Calu3 (cell line): ENCODE results near the gene SCNN1A. TPM values are rescaled to one million over a fixed set of nuclear protein-coding genes. Genes with fewer than 3 reads are reported as not detected.

ENCODE experiments used
- BruUV-seq: library from RNA; stranded (reverse); fragments of 400-500 nt; replicated peaks from 2 replicates; lab custom pipeline; 2021; lab: Mats Ljungman, UMichigan
- CTCF ChIA-PET: fragments of 300-600 bp; sonication (Branson Sonifier 250); formaldehyde crosslinking; loops from one replicate; lab custom pipeline; 2022; ENCODE audit warnings: antibody characterized with exemption; lab: Charles Lee
- DNase-seq: peaks from one replicate; pipeline ENCODE4 v3.0.0; 2022
- H3K27ac Mint-ChIP-seq: one replicate; pipeline ENCODE4 v1.8.0; 2022; ENCODE audit warnings: mixed read lengths; ENCODE audit not compliant: unreplicated experiment
- H3K27me3 Mint-ChIP-seq: one replicate; pipeline ENCODE4 v1.8.0; 2022; ENCODE audit warnings: mixed read lengths; ENCODE audit not compliant: unreplicated experiment
- H3K36me3 Mint-ChIP-seq: one replicate; pipeline ENCODE4 v1.8.0; 2022; ENCODE audit warnings: mild to moderate bottlenecking, moderate library complexity, mixed read lengths; ENCODE audit not compliant: insufficient read depth, unreplicated experiment
- H3K4me1 Mint-ChIP-seq: one replicate; pipeline ENCODE4 v1.8.0; 2022; ENCODE audit warnings: mild to moderate bottlenecking, low read depth, mixed read lengths; ENCODE audit not compliant: unreplicated experiment
- H3K4me3 Mint-ChIP-seq: one replicate; pipeline ENCODE4 v1.8.0; 2022; ENCODE audit warnings: mild to moderate bottlenecking, low read depth, moderate library complexity, mixed read lengths; ENCODE audit not compliant: unreplicated experiment
- H3K9me3 Mint-ChIP-seq: one replicate; pipeline ENCODE4 v1.8.0; 2022; ENCODE audit warnings: low read depth, mixed read lengths; ENCODE audit not compliant: unreplicated experiment
- intact Hi-C: fragments of 100-400 bp; cut with micrococcal nuclease; formaldehyde crosslinking; loops from one replicate; pipeline ENCODE4 v1.10.0; 2022; ENCODE audit not compliant: unreplicated experiment
- total RNA-seq: library from RNA; stranded (reverse); gene quantifications from 2 replicates; pipeline ENCODE4 v1.2.3, GENCODE V29; 2022
- TF ChIP-seq, protein P1 (sequence below): fragments of 200-600 bp; IDR thresholded peaks from one replicate; pipeline ENCODE4 v1.8.0; 2022; ENCODE audit warnings: antibody characterized with exemption; ENCODE audit not compliant: unreplicated experiment

The SCNN1A gene
- total RNA-seq, 1 experiment from 2014 or later: 53.5 TPM

DNA sequence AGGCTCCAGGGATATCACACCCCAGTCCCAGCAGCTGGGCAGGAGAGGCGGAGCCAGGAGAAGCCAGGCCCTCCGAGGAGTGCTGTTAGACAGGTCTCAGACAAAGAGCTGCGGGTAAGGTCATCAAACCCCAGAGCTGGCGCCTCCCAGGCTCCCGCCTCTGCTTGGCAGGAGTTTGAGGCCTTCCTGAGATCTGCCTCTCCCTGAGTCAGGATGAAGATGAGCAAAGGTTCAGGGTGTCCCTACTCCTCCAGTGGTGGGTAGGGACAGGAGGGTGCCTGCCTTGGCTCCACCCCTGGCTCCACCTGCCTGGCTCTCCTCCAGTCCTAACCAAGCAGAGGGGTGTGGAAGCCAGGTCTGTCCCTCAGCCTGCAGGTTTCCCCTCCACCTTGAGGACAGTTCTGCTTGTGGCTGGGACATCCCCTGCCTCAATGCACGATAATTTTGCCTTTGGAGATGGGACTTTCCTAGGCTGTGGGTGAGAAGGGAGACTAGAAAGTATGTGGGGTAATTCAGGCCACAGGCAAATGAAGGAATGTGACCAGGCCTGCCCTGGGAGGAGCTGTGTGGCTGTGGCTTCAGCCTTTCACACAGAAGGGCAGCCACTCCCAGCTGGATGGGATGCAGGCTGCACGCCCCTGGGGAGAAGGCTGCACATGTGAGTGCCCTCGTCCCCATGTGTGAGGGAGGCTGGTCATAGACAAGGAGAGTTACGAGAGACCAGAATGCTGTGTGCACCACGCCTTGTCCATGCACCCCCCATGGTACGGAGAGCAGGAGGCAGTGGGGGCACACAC lies 62.6 kb downstream of the SCNN1A start:
- TF ChIP-seq, protein P1, sequence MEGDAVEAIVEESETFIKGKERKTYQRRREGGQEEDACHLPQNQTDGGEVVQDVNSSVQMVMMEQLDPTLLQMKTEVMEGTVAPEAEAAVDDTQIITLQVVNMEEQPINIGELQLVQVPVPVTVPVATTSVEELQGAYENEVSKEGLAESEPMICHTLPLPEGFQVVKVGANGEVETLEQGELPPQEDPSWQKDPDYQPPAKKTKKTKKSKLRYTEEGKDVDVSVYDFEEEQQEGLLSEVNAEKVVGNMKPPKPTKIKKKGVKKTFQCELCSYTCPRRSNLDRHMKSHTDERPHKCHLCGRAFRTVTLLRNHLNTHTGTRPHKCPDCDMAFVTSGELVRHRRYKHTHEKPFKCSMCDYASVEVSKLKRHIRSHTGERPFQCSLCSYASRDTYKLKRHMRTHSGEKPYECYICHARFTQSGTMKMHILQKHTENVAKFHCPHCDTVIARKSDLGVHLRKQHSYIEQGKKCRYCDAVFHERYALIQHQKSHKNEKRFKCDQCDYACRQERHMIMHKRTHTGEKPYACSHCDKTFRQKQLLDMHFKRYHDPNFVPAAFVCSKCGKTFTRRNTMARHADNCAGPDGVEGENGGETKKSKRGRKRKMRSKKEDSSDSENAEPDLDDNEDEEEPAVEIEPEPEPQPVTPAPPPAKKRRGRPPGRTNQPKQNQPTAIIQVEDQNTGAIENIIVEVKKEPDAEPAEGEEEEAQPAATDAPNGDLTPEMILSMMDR: no peak
- Mint-ChIP-seq H3K4me3 (peak overlapping the region; percentile 48), H3K4me1 (peaks cover 22% of the 10 kb centered on the region), H3K27me3 (no peaks in the 10 kb centered on the region), H3K9me3 (no peaks in the 10 kb centered on the region), H3K27ac (peak overlapping the region; percentile 60), H3K36me3 (peaks cover 57% of the 10 kb centered on the region)
- CTCF ChIA-PET: interaction anchor here (0.6 to 1.2 kb wide), 7 partner anchors 11 to 258 kb away, joined by 3 to 4 read pairs (median 3); no protein-coding TSS in a partner anchor
- BruUV-seq: no TSS peak
- intact Hi-C loops: no loop called here
- DNase-seq: peak; percentile 76

DNA sequence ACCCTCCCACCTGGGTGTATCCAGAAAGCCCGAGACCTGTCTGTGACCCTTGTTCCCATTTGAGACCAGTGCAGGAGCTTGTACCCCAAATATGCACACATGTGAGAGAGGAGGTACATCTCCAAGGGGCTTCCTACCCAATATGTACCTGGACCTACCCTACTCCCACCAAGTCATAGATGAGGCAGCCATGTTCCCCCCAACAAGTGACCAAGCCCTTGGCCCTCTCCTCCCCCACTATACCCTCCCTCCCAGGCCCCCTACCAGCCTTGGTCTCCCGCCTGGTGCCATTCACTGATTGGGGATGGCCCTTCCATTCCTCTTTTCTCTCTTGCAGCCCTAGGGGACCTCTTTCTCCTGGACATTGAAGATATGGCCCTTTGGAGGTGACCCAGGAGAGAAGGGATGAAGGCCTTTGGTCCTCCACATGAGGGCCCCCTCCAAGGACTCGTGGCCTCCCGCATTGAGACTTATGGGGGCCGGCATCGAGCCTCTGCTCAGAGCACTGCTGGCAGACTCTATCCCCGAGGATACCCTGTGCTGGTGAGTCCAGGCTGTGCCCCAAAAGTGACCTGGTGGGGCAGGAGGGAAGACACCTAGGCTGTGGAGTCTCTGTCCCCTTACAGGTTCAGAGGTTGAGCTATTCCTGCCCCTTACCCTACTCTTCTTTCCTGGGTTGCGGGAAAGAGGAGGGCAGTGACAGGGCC lies 63.4 kb downstream of the SCNN1A start:
- intact Hi-C loops: no loop called here
- CTCF ChIA-PET: interaction anchor here (0.6 to 1.2 kb wide), 5 partner anchors 11 to 101 kb away, joined by 3 to 4 read pairs (median 3); no protein-coding TSS in a partner anchor
- BruUV-seq: no TSS peak
- H3K36me3 Mint-ChIP-seq: peaks cover 53% of the 10 kb centered on the region
- H3K4me3 Mint-ChIP-seq: peak overlapping the region; percentile 48
- peak overlapping the region; percentile 60 for H3K27ac Mint-ChIP-seq
- no peaks in the 10 kb centered on the region for H3K9me3 Mint-ChIP-seq
- no peaks in the 10 kb centered on the region for H3K27me3 Mint-ChIP-seq
- TF ChIP-seq, protein P1: no peak
- no peak for DNase-seq
- H3K4me1 Mint-ChIP-seq: peaks cover 22% of the 10 kb centered on the region

DNA sequence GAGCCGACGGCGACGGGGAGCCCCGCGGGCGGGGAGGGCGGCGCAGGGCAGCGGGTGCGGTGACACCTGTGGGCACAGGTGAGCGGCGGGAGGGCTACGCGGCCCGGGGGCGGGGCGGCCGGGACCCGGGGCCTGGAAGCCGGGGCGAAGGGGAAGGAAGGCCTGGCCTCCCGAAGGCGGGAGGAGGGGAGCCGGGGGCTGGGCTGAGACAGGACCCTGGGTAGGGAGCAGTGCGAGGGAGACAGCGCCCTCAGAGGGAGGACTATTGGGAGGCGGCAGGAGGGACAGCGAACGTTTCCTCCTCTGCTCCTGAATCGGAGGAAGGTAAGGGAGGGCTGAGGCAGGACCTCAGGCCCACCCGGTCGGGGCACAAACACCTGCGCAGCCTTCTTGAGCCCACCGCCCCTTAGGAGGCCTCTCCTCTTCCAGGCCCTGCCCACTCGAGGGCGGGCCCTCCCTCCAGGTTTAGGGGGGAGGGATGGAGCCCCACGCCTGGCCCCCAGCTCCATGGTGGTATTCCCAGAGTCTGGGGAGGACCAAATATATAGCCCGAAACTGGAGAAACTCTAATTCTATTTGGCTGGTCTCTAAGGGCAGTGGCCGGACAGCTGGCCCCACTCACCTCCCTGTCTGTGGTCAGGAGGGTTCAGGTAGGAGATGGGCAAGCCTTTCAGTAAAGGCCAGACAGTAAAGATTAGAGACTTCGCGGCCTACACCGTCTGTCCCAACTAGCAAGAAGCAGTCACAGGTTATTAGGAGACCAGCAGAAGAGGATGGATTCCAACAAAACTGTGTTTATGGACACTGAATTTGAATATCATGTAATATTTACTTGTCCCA lies 64.4 kb downstream of the SCNN1A start:
- CTCF ChIA-PET: interaction anchor here (0.6 to 1.0 kb wide), 3 partner anchors 14 to 247 kb away, joined by 3 to 5 read pairs (median 4); no protein-coding TSS in a partner anchor
- Mint-ChIP-seq H3K27me3 (no peaks in the 10 kb centered on the region), H3K4me3 (peak overlapping the region; percentile 73), H3K9me3 (no peaks in the 10 kb centered on the region), H3K36me3 (peaks cover 46% of the 10 kb centered on the region), H3K27ac (no peak overlapping the region), H3K4me1 (peaks cover 22% of the 10 kb centered on the region)
- intact Hi-C loops: no loop called here
- TSS peak; percentile 42 for BruUV-seq
- TF ChIP-seq, protein P1: no peak
- DNase-seq: no peak

DNA sequence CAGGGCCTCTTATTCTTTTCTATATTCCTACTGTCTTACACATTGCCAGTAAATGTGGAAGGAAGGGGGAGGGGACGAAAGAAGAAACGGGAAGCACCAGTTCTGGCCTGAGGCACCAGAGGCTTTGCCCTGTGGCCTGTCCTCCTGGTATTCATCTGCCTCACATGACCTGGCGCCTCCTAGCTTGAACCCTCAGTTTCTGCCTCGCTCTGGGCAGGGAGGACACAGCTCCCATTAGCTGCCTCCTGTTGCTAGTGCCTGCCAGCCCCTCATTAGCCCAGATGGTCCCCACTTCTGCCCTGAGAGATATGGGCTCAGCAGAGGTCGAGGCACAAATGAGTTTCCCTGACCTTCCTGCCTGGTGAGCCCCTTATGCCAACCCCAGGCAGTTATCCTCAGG lies 67.8 kb downstream of the SCNN1A start:
- no peaks in the 10 kb centered on the region for H3K9me3 Mint-ChIP-seq

More for the DNA sequence above, 67.8 kb downstream of the SCNN1A start:
- no peak overlapping the region for H3K4me3 Mint-ChIP-seq
- intact Hi-C loops: no loop called here
- no peak overlapping the region for H3K27ac Mint-ChIP-seq
- H3K4me1 Mint-ChIP-seq: peaks cover 14% of the 10 kb centered on the region
- CTCF ChIA-PET: interaction anchor here (0.5 kb wide), 1 partner anchor 839 kb away, joined by 6 read pairs; no protein-coding TSS in a partner anchor
- no TSS peak for BruUV-seq
- peaks cover 19% of the 10 kb centered on the region for H3K36me3 Mint-ChIP-seq
- no peak for DNase-seq
- H3K27me3 Mint-ChIP-seq: no peaks in the 10 kb centered on the region
- TF ChIP-seq, protein P1: no peak
